ENCODE data around the gene RNF5. TPM values are rescaled to one million over a fixed set of nuclear protein-coding genes. Genes with fewer than 3 reads are reported as not detected.

The RNF5 gene
- total and polyA plus RNA-seq, 9 of the 15 experiments (the other 6 are each of a cell fraction or from before 2014, with no cell fraction given), result 62.2 to 245 (median 129) TPM

- TF ChIP-seq ASH1L (IDR thresholded peaks at IDR 0.05; ENCODE audit: borderline replicate concordance, low read depth, partially characterized antibody) (no peak), HSF4 (CRISPR knock-in tag; IDR thresholded peaks at IDR 0.05; ENCODE audit: borderline replicate concordance) (0 out of 2 replicates have a peak, but pooled peaks have one; percentile 23), SP1 (CRISPR knock-in tag; IDR thresholded peaks at IDR 0.05) (no peak), PRPF4 (IDR thresholded peaks at IDR 0.05; ENCODE audit: insufficient read depth, low read depth, low read length, poor library complexity, severe bottlenecking) (no peak), ID3 (CRISPR knock-in tag; IDR thresholded peaks at IDR 0.05) (no peak), ID3 (tag; IDR thresholded peaks at IDR 0.05) (no peak), MAX (CRISPR knock-in tag; IDR thresholded peaks at IDR 0.05) (no peak), CSDE1 (IDR thresholded peaks at IDR 0.05) (no peak), ARID3A (IDR thresholded peaks at IDR 0.05; ENCODE audit: borderline replicate concordance, low read depth, low read length) (no peak), DMBX1 (CRISPR knock-in tag; IDR thresholded peaks at IDR 0.05; ENCODE audit: borderline replicate concordance) (0 out of 2 replicates have a peak, but pooled peaks have one; percentile 42), TSC22D4 (tag; IDR thresholded peaks at IDR 0.05) (no peak), CTCF (IDR thresholded peaks at IDR 0.05 in 2 of 3, conservative IDR thresholded peaks at IDR 0.05 in 1 of 3; ENCODE audit: insufficient read depth in 2 of 3, low read depth in 1 of 3, low read length in 3 of 3) (no peak), ZNF407 (IDR thresholded peaks at IDR 0.05; ENCODE audit: low read depth) (no peak), HMBOX1 (IDR thresholded peaks at IDR 0.05) (no peak)
Observed at GRCh38 chr6:32216285-32216684, 38.1 kb downstream of the RNF5 start (continued).

Measured in K562 (cell line).